Thyroid gland (tissue), 4 donors: ENCODE results near the gene INPP5B.

ENCODE experiments used
- POLR2A ChIP-seq, 2 donors: fragments of 450-650 bp; IDR thresholded peaks; one replicate each; pipeline ENCODE4 v1.6.1; 2017; ENCODE audit warnings: antibody characterized with exemption in 2 of 2, mild to moderate bottlenecking in 2 of 2, moderate library complexity in 1 of 2
- TF ChIP-seq, protein P1 (sequence below), 6 experiments: fragments of 200-600 bp in 3 of 6; fragments of 450-650 bp in 3 of 6; sonication (generic) in 3 of 6; IDR thresholded peaks; one replicate each; pipeline ENCODE4 v1.5.1; 2016 to 2019; ENCODE audit warnings: antibody characterized with exemption in 6 of 6, mild to moderate bottlenecking in 2 of 6, inconsistent platforms in 1 of 6, moderate library complexity in 1 of 6

DNA sequence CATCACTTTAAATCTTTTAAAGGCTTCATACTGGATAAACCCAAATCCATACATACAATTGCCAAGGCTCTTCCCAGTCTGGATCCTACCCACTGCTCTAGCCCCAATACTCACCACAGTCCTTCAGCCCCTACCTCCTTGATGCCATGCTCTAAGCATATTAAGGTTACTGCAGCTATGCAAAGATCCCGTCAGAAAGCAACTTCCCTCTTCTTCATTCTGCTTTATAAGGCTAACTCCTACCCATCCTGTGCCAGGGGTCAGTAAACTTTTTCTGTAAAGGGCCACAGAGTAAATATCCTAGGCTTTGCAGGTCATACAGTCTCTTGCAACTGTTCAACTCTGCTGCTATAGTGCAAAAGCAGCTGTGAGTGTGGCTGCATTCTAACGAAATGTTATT, 53.2 kb downstream of the INPP5B start:
- TF ChIP-seq, protein P1, sequence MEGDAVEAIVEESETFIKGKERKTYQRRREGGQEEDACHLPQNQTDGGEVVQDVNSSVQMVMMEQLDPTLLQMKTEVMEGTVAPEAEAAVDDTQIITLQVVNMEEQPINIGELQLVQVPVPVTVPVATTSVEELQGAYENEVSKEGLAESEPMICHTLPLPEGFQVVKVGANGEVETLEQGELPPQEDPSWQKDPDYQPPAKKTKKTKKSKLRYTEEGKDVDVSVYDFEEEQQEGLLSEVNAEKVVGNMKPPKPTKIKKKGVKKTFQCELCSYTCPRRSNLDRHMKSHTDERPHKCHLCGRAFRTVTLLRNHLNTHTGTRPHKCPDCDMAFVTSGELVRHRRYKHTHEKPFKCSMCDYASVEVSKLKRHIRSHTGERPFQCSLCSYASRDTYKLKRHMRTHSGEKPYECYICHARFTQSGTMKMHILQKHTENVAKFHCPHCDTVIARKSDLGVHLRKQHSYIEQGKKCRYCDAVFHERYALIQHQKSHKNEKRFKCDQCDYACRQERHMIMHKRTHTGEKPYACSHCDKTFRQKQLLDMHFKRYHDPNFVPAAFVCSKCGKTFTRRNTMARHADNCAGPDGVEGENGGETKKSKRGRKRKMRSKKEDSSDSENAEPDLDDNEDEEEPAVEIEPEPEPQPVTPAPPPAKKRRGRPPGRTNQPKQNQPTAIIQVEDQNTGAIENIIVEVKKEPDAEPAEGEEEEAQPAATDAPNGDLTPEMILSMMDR (IDR thresholded peaks at IDR 0.05), result no peak
- no peak for TF ChIP-seq POLR2A (IDR thresholded peaks at IDR 0.05)
